Measurements from ENCODE around the gene RBM14. TPM values are rescaled to one million over a fixed set of nuclear protein-coding genes. Genes with fewer than 3 reads are reported as not detected.
"Not testable (repeated sequence)": the region's sequence is repeated elsewhere in the genome, so short reads cannot be mapped to it uniquely, and the experiment has no call there.

The RBM14 gene
- total and polyA plus RNA-seq, 2 donors (not counting 1 experiment from before 2014, with no cell fraction given) = 52.4 to 244 TPM

DNA sequence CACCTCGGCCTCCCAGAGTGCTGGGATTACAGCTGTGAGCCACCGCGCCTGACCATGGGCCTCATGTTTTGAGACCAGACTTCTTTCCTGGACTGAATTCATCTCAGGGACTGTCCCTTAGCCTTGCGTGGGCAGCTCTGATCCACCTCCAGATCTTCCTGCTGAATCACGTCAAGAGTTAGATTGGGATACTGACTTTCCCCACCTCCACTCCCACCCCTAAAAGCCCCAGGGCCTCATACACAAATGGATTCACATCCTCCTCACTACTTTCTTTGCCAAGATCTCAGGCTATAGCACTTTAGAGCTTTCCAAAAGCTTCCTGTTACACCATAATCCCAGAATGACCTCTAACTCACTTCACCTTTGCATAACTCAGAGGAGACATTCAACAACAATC, 35.6 kb upstream of the RBM14 start:
- no peaks in the 10 kb centered on the region for H3K79me2 ChIP-seq (ENCODE audit: control insufficient read depth, insufficient read depth, low read length)
- no peak overlapping the region for H3K4me3 ChIP-seq (ENCODE audit: control extremely low read depth in 1 of 5, extremely low read depth in 1 of 5, insufficient read depth in 1 of 5, low read depth in 2 of 5, low read length in 4 of 5)
- H3K4me1 ChIP-seq (ENCODE audit: control insufficient read depth in 2 of 2, insufficient read depth in 2 of 2, low read length in 2 of 2) = peaks cover 3 to 7% of the 10 kb centered on the region in 2 donors
- no peaks in the 10 kb centered on the region for H4K20me1 ChIP-seq (ENCODE audit: control insufficient read depth, insufficient read depth, low read length, poor library complexity, severe bottlenecking)
- peaks cover 8% of the 10 kb centered on the region for H3K4me1 Mint-ChIP-seq
- TF ChIP-seq, protein P1, sequence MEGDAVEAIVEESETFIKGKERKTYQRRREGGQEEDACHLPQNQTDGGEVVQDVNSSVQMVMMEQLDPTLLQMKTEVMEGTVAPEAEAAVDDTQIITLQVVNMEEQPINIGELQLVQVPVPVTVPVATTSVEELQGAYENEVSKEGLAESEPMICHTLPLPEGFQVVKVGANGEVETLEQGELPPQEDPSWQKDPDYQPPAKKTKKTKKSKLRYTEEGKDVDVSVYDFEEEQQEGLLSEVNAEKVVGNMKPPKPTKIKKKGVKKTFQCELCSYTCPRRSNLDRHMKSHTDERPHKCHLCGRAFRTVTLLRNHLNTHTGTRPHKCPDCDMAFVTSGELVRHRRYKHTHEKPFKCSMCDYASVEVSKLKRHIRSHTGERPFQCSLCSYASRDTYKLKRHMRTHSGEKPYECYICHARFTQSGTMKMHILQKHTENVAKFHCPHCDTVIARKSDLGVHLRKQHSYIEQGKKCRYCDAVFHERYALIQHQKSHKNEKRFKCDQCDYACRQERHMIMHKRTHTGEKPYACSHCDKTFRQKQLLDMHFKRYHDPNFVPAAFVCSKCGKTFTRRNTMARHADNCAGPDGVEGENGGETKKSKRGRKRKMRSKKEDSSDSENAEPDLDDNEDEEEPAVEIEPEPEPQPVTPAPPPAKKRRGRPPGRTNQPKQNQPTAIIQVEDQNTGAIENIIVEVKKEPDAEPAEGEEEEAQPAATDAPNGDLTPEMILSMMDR (IDR thresholded peaks at IDR 0.05) = no peak
- no peak for TF ChIP-seq EZH2 (IDR thresholded peaks at IDR 0.05; ENCODE audit: borderline replicate concordance, insufficient read depth, low read depth, low read length, poor library complexity, severe bottlenecking)
- DNase-seq = no peak
- ATAC-seq (ENCODE audit: low read depth) = no peak
- intact Hi-C loops (cut with micrococcal nuclease) = no loop called here
- 90% methylated on average over 5 of the region's 5 CpGs for WGBS (ENCODE audit: insufficient coverage)
- peaks cover 3 to 14% (median 5%) of the 10 kb centered on the region in 3 donors for H3K9me3 ChIP-seq (ENCODE audit: control extremely low read depth in 1 of 3, control insufficient read depth in 2 of 3, insufficient read depth in 1 of 3, low read length in 2 of 3)
- H3K27me3 Mint-ChIP-seq = peaks cover 9% of the 10 kb centered on the region
- CTCF ChIA-PET = interaction anchor here (0.5 to 12.2 kb wide), 17 partner anchors 9 to 253 kb away, joined by 3 to 301 read pairs (median 4); partner anchors contain the start of genes CCDC87, CTSF, RBM4 and RBM4B
- H3K27me3 ChIP-seq (replicated peaks in 1 of 4; ENCODE audit: control extremely low read depth in 1 of 4, control insufficient read depth in 3 of 4, insufficient read depth in 4 of 4, low read length in 3 of 4) = peaks cover 0 to 4% (median 0%) of the 10 kb centered on the region in 4 experiments
- no peak overlapping the region for H3K9ac ChIP-seq (ENCODE audit: low read length)
- H3K27ac ChIP-seq (ENCODE audit: low read length in 2 of 2) = no peak overlapping the region
- no peak overlapping the region for H3K27ac Mint-ChIP-seq
- H3K9me3 Mint-ChIP-seq (ENCODE audit: insufficient read depth) = peaks cover 3% of the 10 kb centered on the region
- H3K4me2 ChIP-seq (replicated peaks; ENCODE audit: low read depth, low read length, poor library complexity, severe bottlenecking) = no peak overlapping the region
- no peaks in the 10 kb centered on the region for H3K36me3 ChIP-seq (replicated peaks in 1 of 2; ENCODE audit: control extremely low read depth in 1 of 2, control insufficient read depth in 1 of 2, extremely low read depth in 1 of 2, insufficient read depth in 2 of 2, low read length in 1 of 2)
- H2AFZ ChIP-seq (ENCODE audit: insufficient read depth, low read depth, low read length, poor library complexity, severe bottlenecking) = no peak overlapping the region
- POLR2A ChIA-PET = interaction anchor here (0.6 to 1.8 kb wide), 2 partner anchors 31 to 97 kb away, joined by 3 to 10 read pairs; partner anchors contain the start of gene RBM4B
- no peak overlapping the region for H3K4me3 Mint-ChIP-seq

GRCh38 chr11:66581261-66581660, 35.2 kb upstream of the RBM14 start:
- Histone ChIP-seq H2AFZ (ENCODE audit: insufficient read depth, low read depth, low read length, poor library complexity, severe bottlenecking) (no peak overlapping the region), H4K20me1 (ENCODE audit: control insufficient read depth, insufficient read depth, low read length, poor library complexity, severe bottlenecking) (no peaks in the 10 kb centered on the region), H3K4me3 (ENCODE audit: control extremely low read depth in 1 of 5, extremely low read depth in 1 of 5, insufficient read depth in 1 of 5, low read depth in 2 of 5, low read length in 4 of 5) (no peak overlapping the region), H3K27ac (ENCODE audit: low read length in 2 of 2) (no peak overlapping the region), H3K4me1 (ENCODE audit: control insufficient read depth in 2 of 2, insufficient read depth in 2 of 2, low read length in 2 of 2) (peaks cover 3 to 7% of the 10 kb centered on the region in 2 donors), H3K4me2 (replicated peaks; ENCODE audit: low read depth, low read length, poor library complexity, severe bottlenecking) (no peak overlapping the region), H3K79me2 (ENCODE audit: control insufficient read depth, insufficient read depth, low read length) (no peaks in the 10 kb centered on the region), H3K36me3 (replicated peaks in 1 of 2; ENCODE audit: control extremely low read depth in 1 of 2, control insufficient read depth in 1 of 2, extremely low read depth in 1 of 2, insufficient read depth in 2 of 2, low read length in 1 of 2) (no peaks in the 10 kb centered on the region), H3K9me3 (ENCODE audit: control extremely low read depth in 1 of 3, control insufficient read depth in 2 of 3, insufficient read depth in 1 of 3, low read length in 2 of 3) (peaks cover 3 to 14% (median 5%) of the 10 kb centered on the region in 3 donors), H3K9ac (ENCODE audit: low read length) (no peak overlapping the region), H3K27me3 (replicated peaks in 1 of 4; ENCODE audit: control extremely low read depth in 1 of 4, control insufficient read depth in 3 of 4, insufficient read depth in 4 of 4, low read length in 3 of 4) (peaks cover 0 to 4% (median 0%) of the 10 kb centered on the region in 4 experiments)
- intact Hi-C loops (cut with micrococcal nuclease) = no loop called here
- Mint-ChIP-seq H3K27me3 (peaks cover 9% of the 10 kb centered on the region), H3K27ac (no peak overlapping the region), H3K9me3 (ENCODE audit: insufficient read depth) (peaks cover 3% of the 10 kb centered on the region), H3K4me3 (no peak overlapping the region), H3K4me1 (peaks cover 8% of the 10 kb centered on the region)
- no peak for ATAC-seq (ENCODE audit: low read depth)
- DNase-seq = no peak
- ChIA-PET CTCF (interaction anchor here (0.5 to 12.2 kb wide), 17 partner anchors 9 to 253 kb away, joined by 3 to 301 read pairs (median 4); partner anchors contain the start of genes CCDC87, CTSF, RBM4 and RBM4B), POLR2A (interaction anchor here (0.6 to 1.8 kb wide), 2 partner anchors 35 to 97 kb away, joined by 3 to 10 read pairs; partner anchors contain the start of genes RBM14 and RBM4B)
- TF ChIP-seq, protein P1 (IDR thresholded peaks at IDR 0.05) = no peak
- no peak for TF ChIP-seq EZH2 (IDR thresholded peaks at IDR 0.05; ENCODE audit: borderline replicate concordance, insufficient read depth, low read depth, low read length, poor library complexity, severe bottlenecking)
- 100% methylated on average over 1 of the region's 3 CpGs for WGBS (ENCODE audit: insufficient coverage)

DNA sequence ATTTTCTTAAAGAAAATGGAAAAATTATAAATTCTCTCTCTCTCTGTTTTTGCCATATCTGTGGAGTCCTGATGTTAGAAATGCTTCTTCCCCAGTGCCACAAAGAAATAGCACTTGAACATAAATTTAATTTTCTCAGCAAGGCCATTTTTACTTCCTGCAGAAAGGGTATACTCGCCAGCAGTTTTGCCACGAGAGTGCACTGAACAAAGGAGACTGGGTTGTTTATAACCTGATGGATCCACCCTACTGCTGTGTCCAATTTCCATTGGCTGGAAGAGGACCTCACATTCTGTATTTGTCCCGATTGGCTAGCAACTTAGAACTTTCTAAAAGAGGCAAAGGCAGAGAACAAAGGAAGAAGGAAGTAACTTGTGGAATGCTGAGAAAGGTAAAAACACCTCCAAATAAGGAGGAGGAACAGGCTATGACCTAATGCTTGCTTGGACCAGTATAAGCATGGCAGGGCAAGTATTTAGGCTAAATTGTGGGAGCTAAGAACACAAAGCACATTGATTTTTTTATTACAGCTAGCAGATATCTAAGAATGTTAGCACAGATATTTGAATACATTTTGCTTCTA, 33.8 kb upstream of the RBM14 start:
- H3K4me3 Mint-ChIP-seq; POLR2A ChIA-PET; H3K27me3 Mint-ChIP-seq; H3K4me2 ChIP-seq (replicated peaks; ENCODE audit: low read depth, low read length, poor library complexity, severe bottlenecking); H3K27me3 ChIP-seq (replicated peaks in 1 of 4; ENCODE audit: control extremely low read depth in 1 of 4, control insufficient read depth in 3 of 4, insufficient read depth in 4 of 4, low read length in 3 of 4); H3K27ac Mint-ChIP-seq; DNase-seq; H3K4me1 ChIP-seq (ENCODE audit: control insufficient read depth in 2 of 2, insufficient read depth in 2 of 2, low read length in 2 of 2); H3K4me1 Mint-ChIP-seq; H3K79me2 ChIP-seq (ENCODE audit: control insufficient read depth, insufficient read depth, low read length); H3K4me3 ChIP-seq (ENCODE audit: control extremely low read depth in 1 of 5, extremely low read depth in 1 of 5, insufficient read depth in 1 of 5, low read depth in 2 of 5, low read length in 4 of 5); H4K20me1 ChIP-seq (ENCODE audit: control insufficient read depth, insufficient read depth, low read length, poor library complexity, severe bottlenecking); intact Hi-C loops (cut with micrococcal nuclease); ATAC-seq (ENCODE audit: low read depth); H3K27ac ChIP-seq (ENCODE audit: low read length in 2 of 2); H2AFZ ChIP-seq (ENCODE audit: insufficient read depth, low read depth, low read length, poor library complexity, severe bottlenecking); H3K9ac ChIP-seq (ENCODE audit: low read length); H3K36me3 ChIP-seq (replicated peaks in 1 of 2; ENCODE audit: control extremely low read depth in 1 of 2, control insufficient read depth in 1 of 2, extremely low read depth in 1 of 2, insufficient read depth in 2 of 2, low read length in 1 of 2); H3K9me3 Mint-ChIP-seq (ENCODE audit: insufficient read depth): not testable (repeated sequence)
- peaks cover 3 to 14% (median 5%) of the 10 kb centered on the region in 3 donors for H3K9me3 ChIP-seq (ENCODE audit: control extremely low read depth in 1 of 3, control insufficient read depth in 2 of 3, insufficient read depth in 1 of 3, low read length in 2 of 3)
- WGBS (ENCODE audit: insufficient coverage) = 77% methylated on average over 2 of the region's 3 CpGs
- CTCF ChIA-PET = interaction anchor here (1.1 to 12.2 kb wide), 2 partner anchors 9 to 97 kb away, joined by 3 to 301 read pairs; partner anchors contain the start of gene RBM4B

Data from B cell (primary cell).